B cell (primary cell): ENCODE results near the gene ST6GALNAC2. TPM values are rescaled to one million over a fixed set of nuclear protein-coding genes. Genes with fewer than 3 reads are reported as not detected.

ENCODE experiments used
- ATAC-seq: fragments of 200-7000 bp; cut with Tn5 transposase; one replicate; pipeline ENCODE4 v1.10.0; 2021; ENCODE audit warnings: low read depth, mild to moderate bottlenecking, moderate number of reproducible peaks, moderate library complexity
- CTCF ChIA-PET: fragments of 350-600 bp; sonication (Branson Sonifier 250); formaldehyde crosslinking; loops from one replicate; lab custom pipeline; 2021; ENCODE audit warnings: antibody characterized with exemption, inconsistent platforms; lab: Charles Lee
- POLR2A ChIA-PET: fragments of 350-600 bp; sonication (Branson Sonifier 250); formaldehyde crosslinking; loops from one replicate; lab custom pipeline; 2021; ENCODE audit warnings: antibody characterized with exemption; lab: Charles Lee
- DNase-seq: peaks from one replicate; pipeline ENCODE4 v3.0.0; 2013
- H2AFZ ChIP-seq: 2 replicates; pipeline ENCODE4 v1.6.1; 2012; ENCODE audit warnings: mild to moderate bottlenecking, low read depth, low read length; ENCODE audit not compliant: insufficient read depth, poor library complexity, severe bottlenecking
- H3K27ac ChIP-seq, 2 donors: 1 replicate in 1 of 2; 2 replicates in 1 of 2; pipeline ENCODE4 v1.5.1; 2012 to 2013; ENCODE audit warnings: low read length in 2 of 2, mild to moderate bottlenecking in 2 of 2, moderate library complexity in 1 of 2
- H3K27me3 ChIP-seq, 4 experiments: fragments of 200-600 bp in 1 of 4; sonication (generic) in 1 of 4; replicated peaks in 1 of 4; 1 replicate in 2 of 4; 2 replicates in 2 of 4; pipeline versions ENCODE4 v1.6.1 to v1.7.0; 2013 to 2016; ENCODE audit warnings: low read length in 3 of 4, mild to moderate bottlenecking in 2 of 4, mixed read lengths in 1 of 4, moderate library complexity in 1 of 4; ENCODE audit not compliant: insufficient read depth in 4 of 4, control insufficient read depth in 3 of 4; ENCODE audit errors: control extremely low read depth in 1 of 4
- H3K36me3 ChIP-seq, 2 experiments: replicated peaks in 1 of 2; 1 replicate in 1 of 2; 2 replicates in 1 of 2; pipeline versions ENCODE4 v1.6.1 to v1.7.1; 2013; ENCODE audit warnings: low read length in 1 of 2; ENCODE audit not compliant: insufficient read depth in 2 of 2, control insufficient read depth in 1 of 2; ENCODE audit errors: control extremely low read depth in 1 of 2, extremely low read depth in 1 of 2
- H3K4me1 ChIP-seq, 2 donors: fragments of 200-600 bp in 1 of 2; sonication (generic) in 1 of 2; 1 replicate in 1 of 2; 2 replicates in 1 of 2; pipeline versions ENCODE4 v1.5.1 to v1.6.1; 2013 to 2017; ENCODE audit warnings: low read length in 2 of 2; ENCODE audit not compliant: control insufficient read depth in 2 of 2, insufficient read depth in 2 of 2
- H3K4me2 ChIP-seq: replicated peaks from 2 replicates; pipeline ENCODE3; 2012; ENCODE audit warnings: mild to moderate bottlenecking, low read depth, low read length; ENCODE audit not compliant: poor library complexity, severe bottlenecking
- H3K4me3 ChIP-seq, 5 experiments: fragments of 200-600 bp in 1 of 5; sonication (generic) in 1 of 5; 1 replicate in 3 of 5; 2 replicates in 2 of 5; pipeline versions ENCODE4 v1.5.1 to v1.7.0; 2011 to 2016; ENCODE audit warnings: low read length in 4 of 5, mild to moderate bottlenecking in 4 of 5, low read depth in 2 of 5, control low read depth in 1 of 5, moderate library complexity in 1 of 5; ENCODE audit not compliant: insufficient read depth in 1 of 5; ENCODE audit errors: control extremely low read depth in 1 of 5, extremely low read depth in 1 of 5
- H3K79me2 ChIP-seq: fragments of 200-600 bp; sonication (generic); one replicate; pipeline ENCODE4 v1.6.0; 2016; ENCODE audit warnings: low read length; ENCODE audit not compliant: control insufficient read depth, insufficient read depth
- H3K9ac ChIP-seq: fragments of 200-600 bp; sonication (generic); 2 replicates; pipeline ENCODE4 v1.6.1; 2017; ENCODE audit warnings: mild to moderate bottlenecking, low read length, moderate library complexity
- H3K9me3 ChIP-seq, 3 donors: one replicate each; pipeline versions ENCODE4 v1.6.1 to v1.7.1; 2013; ENCODE audit warnings: low read length in 2 of 3; ENCODE audit not compliant: control insufficient read depth in 2 of 3, insufficient read depth in 1 of 3; ENCODE audit errors: control extremely low read depth in 1 of 3
- H4K20me1 ChIP-seq: 2 replicates; pipeline ENCODE4 v1.6.0; 2012; ENCODE audit warnings: mild to moderate bottlenecking, low read length; ENCODE audit not compliant: insufficient read depth, control insufficient read depth, poor library complexity, severe bottlenecking
- H3K27ac Mint-ChIP-seq: one replicate; pipeline ENCODE4 v1.8.0; 2021; ENCODE audit warnings: mixed read lengths
- H3K27me3 Mint-ChIP-seq: one replicate; pipeline ENCODE4 v1.8.0; 2021; ENCODE audit warnings: mixed read lengths
- H3K4me1 Mint-ChIP-seq: one replicate; pipeline ENCODE4 v1.8.0; 2021; ENCODE audit warnings: mixed read lengths
- H3K4me3 Mint-ChIP-seq: one replicate; pipeline ENCODE4 v1.8.0; 2021; ENCODE audit warnings: mixed read lengths
- H3K9me3 Mint-ChIP-seq: one replicate; pipeline ENCODE4 v1.8.0; 2022; ENCODE audit warnings: mixed read lengths; ENCODE audit not compliant: insufficient read depth
- EZH2 ChIP-seq: IDR thresholded peaks from 2 replicates; pipeline ENCODE4 v1.6.1; 2012; ENCODE audit warnings: borderline replicate concordance, low read depth, mild to moderate bottlenecking, moderate library complexity, low read length; ENCODE audit not compliant: insufficient read depth, poor library complexity, severe bottlenecking
- WGBS: methylation state at CpG from one replicate; pipeline ENCODE4 v1.1.5; 2013; ENCODE audit warnings: missing lambda C conversion rate; ENCODE audit not compliant: insufficient coverage; 5-methylcytosine and 5-hydroxymethylcytosine counted together
- intact Hi-C: fragments of 100-400 bp; cut with micrococcal nuclease; formaldehyde crosslinking; loops from one replicate; pipeline ENCODE4 v1.10.0; 2022
- polyA plus RNA-seq: library from polyadenylated mRNA; depleted of rRNA; stranded (reverse); fragments of >200 nt; gene quantifications from 2 replicates; pipeline ENCODE4 v1.2.3, GENCODE V29; 2012
- total RNA-seq, 2 donors: library from RNA; stranded (reverse); fragments of 120-200 nt in 1 of 2; gene quantifications; 1 replicate in 1 of 2; 2 replicates in 1 of 2; pipeline versions ENCODE4 v1.2.3 to v1.2.4, GENCODE V29; 2013 to 2022
- TF ChIP-seq, protein P1 (sequence below): fragments of 200-600 bp; IDR thresholded peaks from one replicate; pipeline ENCODE4 v1.8.0; 2022; ENCODE audit warnings: antibody characterized with exemption, mild to moderate bottlenecking

Gene ST6GALNAC2
- total and polyA plus RNA-seq, 2 donors (not counting 1 experiment from before 2014, with no cell fraction given), result 0.58 to 2.7 TPM

DNA sequence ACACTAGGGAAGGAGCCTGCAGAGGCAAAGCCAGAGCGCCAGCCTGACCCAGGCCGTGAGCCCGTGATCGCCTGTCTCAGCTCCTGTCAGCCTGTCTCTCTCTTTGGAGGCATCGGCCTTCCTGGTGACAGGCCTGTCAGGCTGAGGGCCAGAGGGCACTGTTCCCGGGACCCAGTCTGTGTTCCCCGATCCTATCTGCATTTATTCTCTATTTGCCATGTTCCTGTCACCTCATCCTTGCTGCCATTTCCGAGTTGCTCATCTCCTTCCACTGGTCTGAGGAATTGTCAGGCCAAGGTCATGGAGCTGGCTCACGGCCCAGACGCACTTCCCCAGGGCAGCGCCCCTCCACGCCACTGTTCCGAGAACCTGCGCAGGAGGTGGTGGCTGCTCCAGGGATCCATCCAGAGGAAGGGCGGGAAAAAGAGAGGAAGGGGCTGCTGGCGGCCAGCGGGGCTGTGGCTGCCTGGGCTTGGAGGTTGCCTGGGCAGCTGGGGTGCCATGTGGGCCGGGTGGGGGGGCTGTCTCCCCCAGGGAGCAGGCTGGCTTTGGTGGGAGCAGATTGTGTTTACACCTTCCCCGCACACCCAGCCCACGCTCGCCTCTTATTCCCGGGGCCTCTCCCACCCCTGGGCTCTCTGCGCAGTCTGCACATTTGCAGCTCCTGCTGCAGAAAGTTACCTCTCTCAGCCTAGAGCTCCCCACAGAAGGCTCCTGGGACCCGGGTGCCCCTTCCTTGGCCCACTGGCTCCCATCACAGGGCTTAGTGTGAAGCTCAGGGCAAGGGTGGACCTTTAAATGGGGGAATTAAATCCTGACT is 40.9 kb downstream of the ST6GALNAC2 start:
- no peak for DNase-seq

More for the DNA sequence above, 40.9 kb downstream of the ST6GALNAC2 start:
- H3K9ac ChIP-seq, result no peak overlapping the region
- peaks cover 0 to 3% of the 10 kb centered on the region in 2 experiments for H3K36me3 ChIP-seq
- intact Hi-C loops, result loop anchor here (5.0 kb wide), 2 partner anchors 37 to 77 kb away; partner anchors contain the start of gene AANAT
- no peaks in the 10 kb centered on the region for H3K9me3 Mint-ChIP-seq
- H3K4me2 ChIP-seq, result no peak overlapping the region
- CTCF ChIA-PET, result interaction anchor here (1.0 to 5.6 kb wide), 9 partner anchors 10 to 159 kb away, joined by 3 to 156 read pairs (median 5); partner anchors contain the start of gene AANAT
- no peak overlapping the region for H3K4me3 ChIP-seq
- H3K27ac ChIP-seq, result no peak overlapping the region
- peaks cover 0 to 6% (median 0%) of the 10 kb centered on the region in 3 donors for H3K9me3 ChIP-seq
- no peak for ATAC-seq
- H4K20me1 ChIP-seq, result no peaks in the 10 kb centered on the region
- H3K4me3 Mint-ChIP-seq, result no peak overlapping the region
- H2AFZ ChIP-seq, result no peak overlapping the region
- POLR2A ChIA-PET, result interaction anchor here (1.6 to 1.7 kb wide), 2 partner anchors 17 kb away, joined by 7 read pairs; no protein-coding TSS in a partner anchor
- peaks cover 13 to 16% of the 10 kb centered on the region in 2 donors for H3K4me1 ChIP-seq
- peaks cover 3% of the 10 kb centered on the region for H3K4me1 Mint-ChIP-seq
- H3K27me3 ChIP-seq, result peaks cover 0 to 18% (median 7%) of the 10 kb centered on the region in 4 experiments
- H3K79me2 ChIP-seq, result no peaks in the 10 kb centered on the region
- 61% methylated on average over 22 of the region's 24 CpGs for WGBS
- H3K27ac Mint-ChIP-seq, result no peak overlapping the region
- TF ChIP-seq, protein P1, sequence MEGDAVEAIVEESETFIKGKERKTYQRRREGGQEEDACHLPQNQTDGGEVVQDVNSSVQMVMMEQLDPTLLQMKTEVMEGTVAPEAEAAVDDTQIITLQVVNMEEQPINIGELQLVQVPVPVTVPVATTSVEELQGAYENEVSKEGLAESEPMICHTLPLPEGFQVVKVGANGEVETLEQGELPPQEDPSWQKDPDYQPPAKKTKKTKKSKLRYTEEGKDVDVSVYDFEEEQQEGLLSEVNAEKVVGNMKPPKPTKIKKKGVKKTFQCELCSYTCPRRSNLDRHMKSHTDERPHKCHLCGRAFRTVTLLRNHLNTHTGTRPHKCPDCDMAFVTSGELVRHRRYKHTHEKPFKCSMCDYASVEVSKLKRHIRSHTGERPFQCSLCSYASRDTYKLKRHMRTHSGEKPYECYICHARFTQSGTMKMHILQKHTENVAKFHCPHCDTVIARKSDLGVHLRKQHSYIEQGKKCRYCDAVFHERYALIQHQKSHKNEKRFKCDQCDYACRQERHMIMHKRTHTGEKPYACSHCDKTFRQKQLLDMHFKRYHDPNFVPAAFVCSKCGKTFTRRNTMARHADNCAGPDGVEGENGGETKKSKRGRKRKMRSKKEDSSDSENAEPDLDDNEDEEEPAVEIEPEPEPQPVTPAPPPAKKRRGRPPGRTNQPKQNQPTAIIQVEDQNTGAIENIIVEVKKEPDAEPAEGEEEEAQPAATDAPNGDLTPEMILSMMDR, result no peak
- no peak for TF ChIP-seq EZH2
- peaks cover 27% of the 10 kb centered on the region for H3K27me3 Mint-ChIP-seq
